Esophagus muscularis mucosa (tissue), 4 donors: Measurements from ENCODE around the gene PARN.

Experiments used
- EP300 ChIP-seq: sonication (generic); formaldehyde crosslinking; IDR thresholded peaks from one replicate; pipeline ENCODE4 v1.6.1; 2017; ENCODE audit warnings: antibody characterized with exemption
- POLR2AphosphoS5 ChIP-seq, 2 donors: sonication (generic); formaldehyde crosslinking; IDR thresholded peaks; one replicate each; pipeline ENCODE4 v1.6.1; 2017; ENCODE audit warnings: antibody characterized with exemption in 2 of 2
- TF ChIP-seq, protein P1 (sequence below), 3 experiments: fragments of 200-600 bp in 2 of 3; fragments of 450-650 bp in 1 of 3; sonication (generic) in 2 of 3; IDR thresholded peaks; one replicate each; pipeline ENCODE4 v1.5.1; 2017 to 2019; ENCODE audit warnings: antibody characterized with exemption in 3 of 3, mild to moderate bottlenecking in 2 of 3, moderate library complexity in 1 of 3

DNA sequence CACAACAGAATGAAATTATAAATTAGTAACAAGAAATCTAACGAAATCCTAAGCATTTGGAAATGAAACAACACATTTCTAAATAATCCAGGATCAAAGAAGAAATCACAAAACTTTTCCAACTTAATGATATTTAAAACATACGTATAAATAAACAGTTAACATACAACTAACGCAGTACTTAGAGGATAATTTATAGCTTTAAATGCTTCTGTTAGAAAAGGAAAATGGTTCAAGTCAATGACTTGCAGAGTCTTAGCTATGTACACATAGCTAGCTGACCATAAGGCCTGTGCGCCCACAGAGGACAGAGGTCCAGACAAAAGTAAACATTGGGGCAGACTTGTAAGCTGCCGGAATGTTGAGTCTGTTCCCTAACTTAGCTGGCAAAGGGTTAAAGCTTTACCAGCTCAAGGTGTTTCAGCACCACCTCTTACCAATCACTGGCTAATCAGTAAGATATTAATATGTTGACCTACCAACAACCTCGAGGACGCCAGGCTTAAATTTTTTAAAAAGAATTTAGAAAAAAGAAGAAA lies 84.6 kb downstream of the PARN start:
- no peak for TF ChIP-seq EP300
- TF ChIP-seq, protein P1, sequence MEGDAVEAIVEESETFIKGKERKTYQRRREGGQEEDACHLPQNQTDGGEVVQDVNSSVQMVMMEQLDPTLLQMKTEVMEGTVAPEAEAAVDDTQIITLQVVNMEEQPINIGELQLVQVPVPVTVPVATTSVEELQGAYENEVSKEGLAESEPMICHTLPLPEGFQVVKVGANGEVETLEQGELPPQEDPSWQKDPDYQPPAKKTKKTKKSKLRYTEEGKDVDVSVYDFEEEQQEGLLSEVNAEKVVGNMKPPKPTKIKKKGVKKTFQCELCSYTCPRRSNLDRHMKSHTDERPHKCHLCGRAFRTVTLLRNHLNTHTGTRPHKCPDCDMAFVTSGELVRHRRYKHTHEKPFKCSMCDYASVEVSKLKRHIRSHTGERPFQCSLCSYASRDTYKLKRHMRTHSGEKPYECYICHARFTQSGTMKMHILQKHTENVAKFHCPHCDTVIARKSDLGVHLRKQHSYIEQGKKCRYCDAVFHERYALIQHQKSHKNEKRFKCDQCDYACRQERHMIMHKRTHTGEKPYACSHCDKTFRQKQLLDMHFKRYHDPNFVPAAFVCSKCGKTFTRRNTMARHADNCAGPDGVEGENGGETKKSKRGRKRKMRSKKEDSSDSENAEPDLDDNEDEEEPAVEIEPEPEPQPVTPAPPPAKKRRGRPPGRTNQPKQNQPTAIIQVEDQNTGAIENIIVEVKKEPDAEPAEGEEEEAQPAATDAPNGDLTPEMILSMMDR (IDR thresholded peaks at IDR 0.05) = no peak
- no peak for TF ChIP-seq POLR2AphosphoS5 (IDR thresholded peaks at IDR 0.05)
